ENCODE results near the gene CTBP2. TPM values are rescaled to one million over a fixed set of nuclear protein-coding genes. Genes with fewer than 3 reads are reported as not detected.
"Not testable (repeated sequence)": the region's sequence is repeated elsewhere in the genome, so short reads cannot be mapped to it uniquely, and the experiment has no call there.

The CTBP2 gene
- total RNA-seq, 1 donor from 2014 or later = 58.2 TPM

GRCh38 chr10:124997306-124997705, 163.1 kb downstream of the CTBP2 start:
- DNase-seq = no peak

GRCh38 chr10:124996854-124997215, 163.5 kb downstream of the CTBP2 start:
- DNase-seq = no peak

- DNase-seq = no peak
Measured at GRCh38 chr10:124996127-124996853, 164.1 kb downstream of the CTBP2 start.

- DNase-seq = no peak
Measured at GRCh38 chr10:124995605-124996004, 164.8 kb downstream of the CTBP2 start.

GRCh38 chr10:124994573-124995473, 165.5 kb downstream of the CTBP2 start:
- DNase-seq = no peak

- DNase-seq = no peak
Measured at GRCh38 chr10:124993736-124994451, 166.5 kb downstream of the CTBP2 start.

- no peak for DNase-seq
Measured at GRCh38 chr10:124993345-124993708, 167.0 kb downstream of the CTBP2 start.

- peak; percentile 80 for DNase-seq
Measured at GRCh38 chr10:124992462-124993344, 167.7 kb downstream of the CTBP2 start.

- DNase-seq = no peak
Measured at GRCh38 chr10:124991835-124992234, 168.5 kb downstream of the CTBP2 start.

- DNase-seq = no peak
Measured at GRCh38 chr10:124990671-124991625, 169.4 kb downstream of the CTBP2 start.

- DNase-seq = no peak
Measured at GRCh38 chr10:124989526-124989925, 170.8 kb downstream of the CTBP2 start.

GRCh38 chr10:124988753-124989152, 171.6 kb downstream of the CTBP2 start:
- not testable (repeated sequence) for DNase-seq

GRCh38 chr10:124987788-124988187, 172.6 kb downstream of the CTBP2 start:
- DNase-seq = no peak

- DNase-seq = no peak
Measured at GRCh38 chr10:124985162-124985561, 175.2 kb downstream of the CTBP2 start.

GRCh38 chr10:124984376-124984775, 176.0 kb downstream of the CTBP2 start:
- no peak for DNase-seq

- no peak for DNase-seq
Measured at GRCh38 chr10:124983321-124983720, 177.0 kb downstream of the CTBP2 start.

GRCh38 chr10:124978376-124978725, 182.0 kb downstream of the CTBP2 start:
- DNase-seq = no peak

- no peak for DNase-seq
Measured at GRCh38 chr10:124977648-124978375, 182.6 kb downstream of the CTBP2 start.

GRCh38 chr10:124977161-124977560, 183.2 kb downstream of the CTBP2 start:
- DNase-seq = no peak

- DNase-seq = no peak
Measured at GRCh38 chr10:124975977-124976514, 184.3 kb downstream of the CTBP2 start.

Measured in tongue (tissue), 2 donors.